Measurements from ENCODE around the gene SPCS2.

SPCS2 gene

DNA sequence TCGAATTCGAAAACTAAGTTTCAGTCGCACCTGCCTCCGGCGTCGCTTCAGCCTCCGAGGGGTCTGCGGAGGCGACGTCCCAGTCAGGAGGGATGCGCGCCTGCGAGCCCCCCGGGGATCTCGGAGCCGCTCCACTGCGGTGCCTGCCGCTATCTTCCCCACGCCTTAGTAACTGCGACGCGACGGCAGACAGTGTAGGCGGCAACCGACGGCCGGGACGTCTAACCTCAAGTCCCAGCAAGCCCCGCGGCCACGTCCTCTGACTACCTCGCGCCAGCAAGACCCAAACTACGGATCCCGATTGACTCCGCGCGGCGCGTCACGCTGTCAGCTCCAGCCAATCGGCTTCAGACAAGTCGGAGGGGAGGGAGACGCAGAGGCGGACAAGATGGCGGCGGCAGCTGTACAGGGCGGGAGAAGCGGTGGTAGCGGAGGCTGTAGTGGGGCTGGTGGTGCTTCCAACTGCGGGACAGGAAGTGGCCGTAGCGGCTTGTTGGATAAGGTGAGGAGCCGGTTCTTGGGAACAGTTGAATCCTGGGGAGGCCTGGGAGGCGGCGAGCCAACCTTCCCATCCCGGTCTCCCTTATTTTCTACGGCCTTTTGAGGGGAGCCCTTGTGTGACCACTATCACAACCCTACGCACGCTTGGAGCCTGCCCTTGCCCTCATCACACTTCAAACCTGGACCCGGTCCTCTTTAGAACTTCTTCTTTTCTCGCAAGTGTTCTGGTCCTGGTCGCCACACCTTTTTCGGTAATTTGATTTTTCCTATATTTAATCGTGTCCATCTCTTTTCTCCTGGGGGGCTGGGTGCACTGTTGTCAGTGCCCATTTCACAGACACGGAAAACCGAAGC is at the start of gene SPCS2, which contains the start of gene XRRA1:
Gene SPCS2 (plus strand): TSS at position 369 of the 855 bp plus-strand sequence. CDS start 20 bp downstream, at position 389.
Gene XRRA1 (minus strand): TSS at position 194 of the 855 bp plus-strand sequence. CDS start 8,213 bp downstream, outside the sequence.
- DNase-seq: peak; percentile 85 to 96

DNA sequence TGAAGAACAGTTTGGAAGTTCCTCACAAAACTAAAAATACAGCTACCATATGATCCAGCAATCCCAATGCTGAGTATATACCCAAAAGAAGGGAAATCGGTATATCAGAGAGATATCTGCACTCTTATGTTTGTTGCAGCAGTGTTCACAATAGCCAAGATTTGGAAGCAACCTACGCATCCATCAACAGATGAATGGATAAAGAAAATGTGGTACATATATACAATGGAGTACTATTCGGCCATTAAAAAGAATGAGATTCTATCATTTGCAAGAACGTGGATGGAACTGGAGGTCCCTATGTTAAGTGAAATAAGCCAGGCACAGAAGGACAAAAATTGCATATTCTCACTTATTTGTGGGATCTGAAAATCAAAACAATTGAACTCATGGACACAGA is 46.7 kb upstream of the SPCS2 start:
- no peak for DNase-seq

DNA sequence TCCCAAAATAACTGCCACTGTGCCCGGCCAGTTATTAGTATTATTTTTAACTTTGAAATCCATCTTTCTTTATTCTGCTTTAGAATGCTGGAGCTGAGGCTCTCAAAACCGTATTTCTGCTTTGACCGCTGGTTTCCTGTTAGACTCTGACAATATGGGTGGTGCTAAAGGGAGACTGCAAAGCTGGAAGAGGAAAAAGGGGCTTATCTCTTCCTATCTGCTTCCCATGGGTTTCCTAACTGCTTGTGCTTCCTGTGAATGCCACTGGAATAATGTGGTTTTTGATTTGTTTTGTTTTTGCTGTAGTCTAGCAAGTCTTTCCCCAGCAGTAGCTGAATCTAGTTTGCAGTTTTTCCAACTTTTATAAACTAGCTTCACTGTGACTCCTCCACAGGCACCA is 43.7 kb upstream of the SPCS2 start:
- no peak for DNase-seq

DNA sequence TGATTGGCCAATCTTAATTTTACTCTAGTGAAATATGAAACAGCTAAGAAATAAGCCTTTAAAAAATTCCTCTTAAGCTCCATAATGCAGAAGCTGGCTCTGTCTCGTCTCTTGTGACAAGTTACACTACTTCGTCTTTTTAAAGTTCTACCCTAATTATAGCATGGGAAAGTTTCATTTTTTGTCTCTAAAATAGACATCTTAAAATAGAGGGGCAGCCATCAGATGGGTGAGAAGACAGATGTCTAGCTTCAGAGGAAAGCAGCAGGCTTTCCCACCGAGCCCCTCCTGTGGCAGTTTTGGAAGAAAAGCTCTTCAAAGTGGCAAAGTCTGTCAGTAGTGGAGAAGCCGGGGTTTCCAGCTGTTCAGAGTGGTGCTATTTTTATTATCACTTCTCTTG is 39.7 kb upstream of the SPCS2 start:
- no peak for DNase-seq

DNA sequence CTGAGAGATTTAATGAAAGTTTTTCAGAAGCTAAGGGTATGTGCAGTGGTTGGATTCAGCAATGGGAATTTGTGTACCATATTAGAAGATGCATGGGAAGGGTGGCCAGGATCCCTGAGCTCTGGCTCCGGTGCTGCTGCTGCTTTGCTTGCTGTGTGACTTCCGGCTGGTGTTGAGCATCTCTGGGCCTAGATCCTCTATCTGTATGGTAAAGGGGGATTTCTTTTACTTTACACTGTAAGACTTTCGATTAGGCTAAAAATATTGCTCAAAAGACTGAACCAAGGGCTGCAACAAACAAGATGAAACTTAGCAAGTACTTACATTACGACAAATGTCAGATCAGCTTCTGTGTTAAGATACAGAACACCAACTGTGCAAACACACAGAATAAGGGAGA is 39.3 kb upstream of the SPCS2 start:
- no peak for DNase-seq

DNA sequence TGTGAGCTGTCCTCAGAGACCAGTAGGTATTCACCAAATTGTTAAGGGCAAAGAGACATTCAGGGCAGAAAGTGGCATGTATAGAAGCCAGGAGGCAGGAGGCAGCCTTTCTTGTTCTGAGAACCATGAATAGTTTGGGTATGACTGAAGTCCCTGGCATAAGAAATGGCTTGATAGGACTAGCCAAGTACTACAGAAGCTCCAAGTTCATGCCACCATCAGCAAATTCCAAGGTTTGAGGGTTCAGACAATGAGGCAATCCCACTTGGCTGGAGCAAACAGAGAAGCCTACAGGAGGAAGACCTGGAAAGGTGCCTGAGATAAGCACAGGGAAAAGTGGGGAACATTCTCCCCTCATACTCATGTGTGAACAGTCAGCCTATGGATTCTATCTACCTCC is 25.9 kb upstream of the SPCS2 start:
- DNase-seq: no peak

DNA sequence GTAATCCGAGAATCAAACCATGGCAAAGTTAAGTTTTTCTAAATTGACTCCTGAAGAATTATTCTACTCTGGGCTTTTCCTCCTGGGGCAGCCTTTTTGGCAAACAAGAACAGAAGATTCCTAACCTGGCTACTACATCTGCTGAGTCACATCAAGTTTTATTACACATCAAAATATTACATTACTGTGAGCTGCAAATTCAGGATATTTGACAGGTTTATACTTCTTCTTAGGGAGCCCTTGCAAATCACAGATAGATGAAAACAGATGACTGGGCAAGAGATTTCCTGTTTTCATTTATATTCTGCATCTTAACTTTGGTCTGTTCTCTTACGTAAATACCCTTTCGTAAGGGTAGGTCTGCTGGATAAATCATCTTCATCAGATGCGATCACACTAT is 23.8 kb upstream of the SPCS2 start:
- DNase-seq: no peak

DNA sequence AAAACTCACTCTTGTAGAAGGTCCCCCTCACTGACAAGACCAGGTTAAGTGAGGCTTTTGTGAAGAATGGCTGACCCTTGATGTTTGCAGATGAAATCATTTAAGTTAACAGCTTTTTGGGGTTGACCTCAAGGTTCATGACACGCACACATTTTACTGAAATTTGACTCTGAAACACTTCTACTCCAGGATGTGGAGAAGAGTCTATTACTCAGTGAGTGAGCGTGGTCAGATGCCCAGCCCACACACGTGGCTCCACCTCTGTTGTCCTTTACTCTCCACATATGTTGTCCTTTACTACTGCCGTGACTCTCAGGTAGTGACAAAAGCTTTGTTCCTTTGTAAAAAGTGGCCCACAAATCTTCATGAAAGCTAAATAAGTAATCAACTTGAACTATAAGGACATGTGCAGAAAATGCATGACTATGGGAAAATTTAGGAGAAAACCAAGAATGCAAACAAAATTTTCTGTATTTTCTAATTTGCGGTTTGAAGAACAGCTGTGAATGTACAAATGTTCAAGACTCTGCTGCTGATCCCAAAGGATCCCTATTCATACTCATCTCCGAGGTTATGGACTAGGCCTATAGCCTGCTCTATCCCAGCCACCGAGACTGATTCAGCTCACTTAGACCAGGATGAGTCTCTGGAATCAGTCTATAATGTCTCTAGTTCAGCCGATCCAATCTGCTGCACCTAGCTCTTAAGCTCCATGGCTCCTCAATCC is 22.6 kb upstream of the SPCS2 start:
- no peak for DNase-seq

DNA sequence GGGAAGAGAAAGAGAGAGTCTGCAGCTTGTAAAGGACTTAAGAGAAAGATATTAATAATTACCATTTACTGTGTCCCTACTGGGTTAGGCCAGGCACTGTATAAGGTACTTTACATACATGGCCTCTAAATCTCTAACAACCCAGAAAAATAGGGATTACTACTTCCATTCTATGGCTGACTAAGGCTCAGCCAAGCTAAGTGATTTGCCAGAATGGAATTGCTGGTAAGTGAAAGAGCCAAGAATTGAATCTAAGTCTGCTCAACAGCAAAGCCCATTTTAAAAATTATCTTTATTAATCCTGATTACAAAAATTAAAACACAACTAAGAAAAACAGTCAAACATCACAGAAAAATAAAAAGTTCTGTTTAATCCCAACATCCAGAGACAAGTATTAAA is 21.6 kb upstream of the SPCS2 start:
- DNase-seq: no peak

DNA sequence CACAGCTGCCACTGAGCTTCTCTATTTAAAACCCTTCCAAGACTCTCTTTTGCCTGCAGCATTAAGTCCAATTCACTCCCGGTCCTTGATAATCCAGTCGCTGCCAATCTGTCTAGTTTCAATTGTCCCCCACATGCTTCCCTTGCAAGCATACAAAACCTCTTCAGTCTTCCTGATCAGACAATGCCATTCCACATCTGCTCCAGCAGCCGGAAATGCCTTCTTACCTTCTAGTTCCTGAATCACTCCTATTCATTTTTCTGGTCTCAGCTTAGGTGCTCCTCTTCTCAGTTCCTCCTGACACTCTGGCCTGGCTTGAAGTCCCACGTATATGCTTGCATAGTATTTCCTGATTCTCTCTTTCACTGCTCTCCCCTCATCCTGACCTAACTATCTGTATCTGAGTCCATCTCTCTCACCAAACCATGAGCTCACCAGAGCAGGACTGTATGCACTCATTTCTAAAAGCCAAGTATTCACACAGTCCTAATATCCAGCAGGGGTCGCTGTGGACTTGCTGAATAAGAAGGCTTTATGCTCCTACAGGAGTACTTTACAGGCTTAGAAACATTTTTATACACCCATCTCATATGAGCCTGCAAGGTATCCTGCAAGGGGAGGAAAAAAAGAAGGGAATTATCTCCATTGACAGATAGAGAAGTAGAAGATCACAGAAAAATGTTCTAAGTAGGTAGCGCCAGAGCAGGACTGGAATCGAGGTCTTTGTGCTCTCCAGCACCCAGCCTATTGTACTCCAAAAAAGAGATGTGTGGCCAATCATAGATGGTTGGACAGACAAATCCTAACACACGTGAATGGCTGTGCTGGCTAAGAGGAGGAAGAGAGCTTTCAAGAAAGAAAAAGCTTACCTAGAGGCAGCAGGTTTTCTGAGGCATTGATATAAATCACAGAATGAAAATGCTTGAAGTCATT is 19.4 kb upstream of the SPCS2 start:
- DNase-seq: peak; percentile 64 to 82

DNA sequence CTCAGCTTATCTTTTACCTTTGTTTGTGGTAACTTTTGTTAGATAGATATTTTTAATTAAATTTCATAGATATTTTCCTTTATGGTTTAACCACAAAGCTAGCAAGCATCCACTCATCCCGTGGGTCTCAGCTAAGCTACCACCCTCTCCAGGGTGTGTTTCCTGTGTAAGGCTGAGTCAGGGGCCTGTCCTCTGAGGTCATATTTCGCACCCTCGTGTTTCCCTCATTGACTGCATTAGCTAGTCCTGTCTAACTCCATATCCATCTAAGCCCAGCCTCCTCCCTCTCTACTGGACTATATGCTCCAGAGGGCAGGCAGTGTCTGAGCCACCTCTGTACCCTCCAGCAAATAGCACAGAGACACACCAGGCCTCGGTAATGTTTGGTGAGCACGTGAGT is 16.9 kb upstream of the SPCS2 start:
- no peak for DNase-seq

DNA sequence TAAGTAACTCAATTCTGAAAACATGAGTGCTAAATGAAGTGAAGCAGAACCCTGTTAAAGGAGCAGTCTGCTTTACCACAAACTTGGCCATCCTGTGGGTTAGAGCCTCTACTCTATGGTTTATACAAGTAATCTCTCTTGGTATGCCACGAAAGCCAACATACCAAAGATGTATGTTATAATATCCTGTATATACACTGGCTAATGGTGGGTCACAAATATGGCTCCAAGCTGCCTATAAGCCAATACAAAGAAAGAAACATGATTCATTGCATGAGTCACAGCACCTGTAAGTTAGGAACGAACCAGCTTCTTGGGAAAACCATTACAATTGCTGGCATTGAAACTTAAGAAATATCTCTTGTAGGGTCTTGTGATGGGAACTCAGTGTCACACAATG is 16.3 kb upstream of the SPCS2 start:
- no peak for DNase-seq

DNA sequence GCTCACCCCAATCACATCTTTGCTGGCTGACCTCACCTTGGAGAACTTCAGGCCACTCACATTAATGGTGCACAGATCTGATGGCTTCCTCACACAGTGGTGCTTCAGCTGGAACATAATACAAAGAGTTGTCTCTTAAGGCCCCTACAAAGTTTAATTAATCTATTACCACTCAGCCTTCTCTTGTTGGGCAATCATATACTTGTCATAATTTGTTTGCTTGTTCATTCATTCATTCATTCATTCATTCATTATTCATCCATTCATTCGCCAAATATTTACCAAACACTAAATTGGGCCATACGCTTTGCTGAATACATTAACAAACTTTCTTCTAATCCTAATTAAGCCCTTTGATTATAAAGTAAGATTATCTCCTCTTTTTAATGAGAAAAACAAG is 15.3 kb upstream of the SPCS2 start:
- no peak for DNase-seq

DNA sequence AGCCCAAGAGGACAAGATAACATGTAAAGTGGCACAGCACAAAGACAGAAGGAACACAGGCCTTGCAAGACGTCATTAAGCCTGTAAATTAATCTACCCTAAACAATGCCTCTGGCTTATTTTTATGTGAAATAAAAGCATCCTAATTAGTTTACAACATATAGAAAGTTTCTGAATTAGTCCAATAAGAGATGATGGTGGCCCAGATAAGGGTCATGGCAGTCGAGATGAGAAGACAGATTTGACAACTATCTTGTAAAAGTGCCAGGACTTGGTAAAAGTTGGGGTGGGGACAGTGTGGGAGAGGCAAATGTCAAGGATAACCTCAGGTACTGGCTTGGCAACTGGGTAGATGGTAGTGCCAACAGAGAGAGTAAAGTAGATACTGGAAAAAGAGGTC is 13.8 kb upstream of the SPCS2 start:
- DNase-seq: no peak

DNA sequence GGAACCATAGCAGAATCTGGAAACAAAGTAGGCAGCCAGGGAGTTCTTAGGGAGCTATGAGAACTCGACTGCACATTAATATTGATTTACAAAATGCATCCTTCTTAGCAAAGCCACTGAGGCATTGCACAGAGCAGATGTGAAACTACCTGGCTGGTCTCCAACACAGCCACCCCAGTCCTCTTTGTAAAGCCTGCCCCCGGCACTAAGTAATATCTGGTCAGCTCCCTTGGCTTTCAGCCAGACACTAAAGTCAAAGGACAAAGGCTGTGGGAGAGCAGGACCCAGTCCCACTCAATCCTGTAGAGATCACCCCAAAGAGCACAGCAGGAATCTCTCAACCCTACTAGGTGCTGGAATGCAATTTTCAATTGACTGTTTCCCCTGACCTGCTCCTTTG is 13.0 kb upstream of the SPCS2 start:
- DNase-seq: no peak

DNA sequence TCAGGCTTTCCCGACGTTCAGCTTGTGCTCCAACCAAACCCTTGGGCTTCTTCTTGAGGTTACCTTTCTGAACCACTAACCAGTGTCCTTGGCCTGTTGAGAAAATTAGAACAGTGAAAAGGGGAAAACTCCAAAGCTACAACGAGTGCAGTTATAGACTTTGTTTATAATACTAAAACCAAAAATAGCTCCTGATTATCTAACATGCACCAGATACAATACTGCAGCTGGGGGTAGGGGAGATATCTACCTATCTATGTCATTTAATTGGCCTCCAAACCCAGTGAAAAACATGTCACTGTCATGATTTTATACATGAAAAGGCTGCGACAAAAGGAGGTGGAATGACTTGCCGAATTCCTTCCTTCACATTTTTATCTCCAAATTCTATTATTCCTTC is 12.1 kb upstream of the SPCS2 start:
- DNase-seq: no peak

DNA sequence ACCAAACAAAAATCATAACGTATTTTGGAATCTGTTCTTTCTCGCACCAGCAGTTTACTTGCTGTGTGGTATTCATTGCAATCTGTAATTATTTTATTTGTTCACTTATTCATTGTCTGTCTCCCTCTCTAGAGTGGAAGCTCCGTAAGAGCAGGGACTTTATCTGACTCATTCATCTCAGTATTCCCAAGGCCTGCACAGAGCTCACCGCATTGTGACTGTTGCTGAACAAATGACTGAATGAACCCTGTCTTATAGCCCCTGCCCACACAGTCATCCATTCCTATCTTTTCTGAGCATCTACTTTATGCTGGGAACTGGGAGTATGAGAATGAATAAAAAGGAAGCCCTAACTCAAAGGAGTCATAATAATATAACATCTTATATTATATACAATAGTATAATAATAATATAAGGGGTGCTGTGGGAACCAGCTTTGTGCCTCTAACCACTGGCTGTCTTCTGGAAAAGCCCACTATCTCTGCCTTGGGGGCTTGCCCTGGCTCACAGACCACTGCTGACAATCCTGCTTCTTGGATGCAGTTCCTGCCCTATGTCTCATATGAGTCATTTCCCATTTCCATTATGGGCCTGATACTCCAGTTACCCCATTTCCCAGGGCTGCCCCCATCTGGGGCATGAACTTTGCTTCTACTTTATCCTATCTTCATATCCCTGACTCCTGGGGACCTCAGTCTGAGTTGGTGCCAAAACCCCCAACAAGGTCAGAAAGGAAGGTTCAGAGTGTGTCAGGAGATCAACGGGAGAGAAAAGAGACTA is 11.2 kb upstream of the SPCS2 start:
- no peak for DNase-seq

DNA sequence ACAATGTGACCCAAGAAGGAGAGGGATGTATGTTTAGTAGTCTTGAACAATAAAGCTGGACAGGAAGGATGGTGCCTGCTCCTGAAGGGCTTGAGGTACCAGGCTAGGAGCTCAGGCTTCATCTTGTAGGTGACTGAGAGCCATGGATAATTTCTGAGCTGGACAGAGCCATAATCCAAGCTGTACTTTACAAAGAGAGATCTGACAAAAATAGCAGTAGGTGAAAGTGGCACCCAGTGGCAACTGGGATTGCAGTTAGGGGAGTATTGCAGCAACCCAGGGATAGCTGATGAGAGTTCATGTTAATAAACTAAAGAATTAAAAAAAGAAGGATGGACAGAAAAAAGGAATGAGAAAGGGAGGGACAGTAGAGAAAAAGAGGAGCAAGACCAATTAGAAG is 7.6 kb upstream of the SPCS2 start:
- DNase-seq: no peak

DNA sequence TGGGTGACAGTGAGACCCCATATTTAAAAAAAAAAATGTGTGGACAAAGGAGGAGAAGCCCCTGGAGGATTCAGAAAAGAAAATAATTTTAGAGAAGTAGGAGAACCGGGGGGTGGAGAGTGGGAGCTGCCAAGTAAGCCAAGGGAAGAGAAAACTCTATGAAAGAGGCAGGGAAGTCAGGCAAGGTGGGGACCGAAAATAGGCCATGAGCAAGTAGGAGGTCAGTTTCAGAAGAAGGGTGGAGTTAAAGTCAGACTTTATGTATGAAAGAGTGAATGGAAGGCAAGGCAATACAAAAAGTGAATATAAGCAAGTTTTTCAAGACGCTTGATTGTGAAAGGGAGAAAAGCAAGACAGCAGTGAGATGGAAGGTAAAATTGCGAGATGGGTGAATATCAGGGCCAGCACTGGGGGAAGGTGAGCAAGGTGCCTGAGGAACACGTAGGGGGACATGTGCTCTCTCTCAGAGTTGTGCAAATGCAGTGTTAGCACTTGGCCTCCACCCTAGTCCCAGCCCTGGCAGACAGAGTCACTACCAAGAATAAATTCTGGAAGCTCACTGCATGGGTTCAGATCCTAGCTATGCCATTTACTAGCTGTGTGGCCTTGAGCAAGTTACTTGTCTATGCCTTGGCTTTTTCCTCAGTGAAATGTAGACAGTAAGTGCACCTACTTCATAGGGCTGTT is 6.8 kb upstream of the SPCS2 start:
- DNase-seq: no peak

DNA sequence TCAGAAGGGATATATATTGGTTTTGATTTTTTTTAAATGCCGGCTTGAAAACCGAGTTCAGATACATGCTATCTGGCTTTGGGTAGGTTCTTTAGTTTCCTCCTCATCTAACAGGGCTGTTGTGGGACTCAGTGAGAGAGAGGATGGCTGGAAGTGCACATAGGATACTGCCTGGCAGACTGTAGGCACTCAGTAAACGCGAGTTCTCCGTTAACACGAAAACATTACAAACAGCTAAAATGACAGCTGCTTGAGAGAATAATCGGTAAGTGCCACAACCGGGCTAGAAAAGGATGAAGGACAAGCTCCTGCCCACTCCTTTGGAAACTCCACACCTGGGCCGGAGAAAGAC is 544 bp upstream of the SPCS2 start:
- peak in 1 of 2 experiments; percentile 35 for DNase-seq

DNA sequence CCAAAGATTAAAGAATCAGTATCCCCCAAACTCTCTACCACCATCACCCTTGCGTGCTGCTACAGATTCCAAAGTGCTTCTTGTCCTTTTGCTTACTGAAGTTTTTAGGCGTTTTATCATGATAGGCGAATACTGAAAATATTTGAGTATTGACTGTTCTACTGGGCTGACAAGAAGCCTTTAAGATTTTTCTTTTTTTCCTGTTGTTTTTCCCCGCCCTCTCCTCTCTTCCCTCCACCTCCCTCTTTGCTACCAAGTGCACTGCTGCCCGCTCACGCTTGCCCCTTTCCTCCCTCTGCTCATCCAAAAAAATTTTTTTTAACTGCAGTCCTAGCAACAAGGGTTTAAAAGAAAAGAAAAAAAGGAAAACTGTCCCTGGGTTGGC is 679 bp downstream of the SPCS2 start:
- no peak for DNase-seq
